Activated effector memory CD4-positive, alpha-beta T cell treated with Interleukin-2 at 50 U/mL for 16 hours (primary cell): ENCODE measurements around the gene NDRG4.

Experiments used
- DNase-seq: peaks from one replicate; pipeline ENCODE4 v3.0.0-alpha.2; 2020

The NDRG4 gene

GRCh38 chr16:58497468-58497867, 2.5 kb upstream of the NDRG4 start:
- no peak for DNase-seq

DNA sequence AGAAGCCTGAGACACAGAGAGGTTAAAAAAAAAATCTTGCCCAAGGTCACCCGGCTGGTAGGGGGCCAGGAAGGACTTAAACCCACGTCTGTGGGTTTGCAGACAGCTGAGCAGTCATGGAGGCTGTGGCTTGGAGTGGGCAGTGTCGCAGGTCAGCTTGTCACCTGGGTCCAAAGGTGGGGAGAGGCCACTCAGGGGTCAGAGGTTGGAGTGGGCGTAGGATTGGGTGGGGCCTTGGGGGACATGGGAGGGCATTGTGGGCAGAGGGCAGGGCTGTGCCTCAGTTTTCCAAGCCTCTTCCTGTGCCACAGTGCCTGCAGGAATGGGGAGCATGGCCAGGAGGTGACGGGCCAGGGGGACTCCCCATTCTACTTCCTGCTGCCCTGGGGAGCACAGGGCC, 2.0 kb upstream of the NDRG4 start:
- DNase-seq: no peak

DNA sequence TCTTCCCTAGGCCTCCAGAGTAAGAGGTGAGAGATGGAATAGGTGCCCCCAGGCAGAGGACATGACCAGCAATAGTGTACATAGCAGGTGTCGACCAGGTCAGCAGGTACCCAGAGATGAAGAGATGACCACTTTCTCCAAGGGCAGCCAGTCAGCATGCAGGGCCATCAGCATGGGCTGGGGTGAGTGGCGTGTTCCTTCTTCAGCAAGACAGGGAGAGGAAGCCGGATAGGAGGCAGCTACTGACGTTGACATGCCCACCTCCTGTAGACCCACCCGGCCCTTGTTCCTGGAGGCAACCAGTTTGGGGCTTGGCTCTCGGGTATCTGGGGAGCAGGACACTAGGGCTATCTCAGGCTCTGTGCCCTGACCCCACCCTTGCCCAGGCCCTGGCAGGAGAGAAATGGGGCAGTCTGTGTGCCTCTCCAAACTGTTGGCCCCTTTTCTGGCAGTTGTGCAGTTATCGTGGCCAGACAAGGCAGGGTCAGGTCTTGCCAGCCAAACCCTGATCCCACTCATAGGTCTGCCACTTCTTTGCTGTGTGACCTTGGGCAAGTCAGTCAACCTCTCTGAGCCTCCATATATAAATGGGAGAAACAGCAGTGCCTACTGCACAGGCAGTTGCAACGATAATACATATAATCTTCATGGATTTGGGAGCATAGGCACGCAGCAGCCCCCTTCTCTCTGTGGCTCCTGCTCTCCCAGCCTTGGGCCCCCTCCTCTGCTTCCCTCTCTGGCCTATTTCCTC, 1.4 kb upstream of the NDRG4 start:
- no peak for DNase-seq

GRCh38 chr16:58499092-58499511, 841 bp upstream of the NDRG4 start:
- DNase-seq: no peak

- DNase-seq: no peak
These were observed 693 bp downstream of the NDRG4 start for GRCh38 chr16:58500430-58501241.

GRCh38 chr16:58501242-58502131, 1.5 kb downstream of the NDRG4 start:
- no peak for DNase-seq

DNA sequence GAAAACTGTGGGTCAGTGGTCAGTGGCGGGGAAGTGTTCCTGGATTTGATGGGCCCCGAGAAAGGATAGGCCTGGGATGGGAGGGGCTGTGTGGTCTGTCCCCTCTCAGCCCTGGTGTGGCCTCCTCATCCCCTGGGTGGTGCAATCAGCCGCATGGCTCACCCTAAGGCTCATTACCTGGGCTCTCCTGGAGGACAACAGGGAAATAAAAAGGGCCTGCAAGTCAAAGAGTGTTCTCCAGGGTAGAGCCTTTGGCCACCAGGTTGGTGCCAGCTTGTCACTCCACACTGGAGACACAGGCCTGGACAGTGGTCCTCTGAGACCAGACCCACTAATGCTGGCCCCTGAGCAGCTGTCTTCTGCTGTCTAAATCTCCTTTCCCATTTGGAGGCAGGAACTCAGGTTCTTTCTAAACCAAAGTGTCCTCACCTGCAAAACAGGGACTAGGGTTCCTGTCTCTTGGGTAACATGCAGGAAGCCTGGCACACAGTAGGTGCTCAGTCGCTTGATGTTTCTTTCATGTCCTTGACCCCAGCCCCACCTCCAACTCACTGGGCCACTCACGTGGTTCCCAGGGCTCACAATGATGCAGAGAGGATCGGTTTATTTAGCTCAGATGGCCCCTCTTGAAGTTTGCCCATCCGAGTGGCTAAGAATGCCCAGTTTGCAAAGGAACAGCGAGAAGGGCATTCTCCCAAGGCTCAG, 2.4 kb downstream of the NDRG4 start:
- DNase-seq: no peak

GRCh38 chr16:58503166-58503862, 3.4 kb downstream of the NDRG4 start:
- no peak for DNase-seq

- no peak for DNase-seq
These were observed 4.1 kb downstream of the NDRG4 start for GRCh38 chr16:58503863-58504688.

DNA sequence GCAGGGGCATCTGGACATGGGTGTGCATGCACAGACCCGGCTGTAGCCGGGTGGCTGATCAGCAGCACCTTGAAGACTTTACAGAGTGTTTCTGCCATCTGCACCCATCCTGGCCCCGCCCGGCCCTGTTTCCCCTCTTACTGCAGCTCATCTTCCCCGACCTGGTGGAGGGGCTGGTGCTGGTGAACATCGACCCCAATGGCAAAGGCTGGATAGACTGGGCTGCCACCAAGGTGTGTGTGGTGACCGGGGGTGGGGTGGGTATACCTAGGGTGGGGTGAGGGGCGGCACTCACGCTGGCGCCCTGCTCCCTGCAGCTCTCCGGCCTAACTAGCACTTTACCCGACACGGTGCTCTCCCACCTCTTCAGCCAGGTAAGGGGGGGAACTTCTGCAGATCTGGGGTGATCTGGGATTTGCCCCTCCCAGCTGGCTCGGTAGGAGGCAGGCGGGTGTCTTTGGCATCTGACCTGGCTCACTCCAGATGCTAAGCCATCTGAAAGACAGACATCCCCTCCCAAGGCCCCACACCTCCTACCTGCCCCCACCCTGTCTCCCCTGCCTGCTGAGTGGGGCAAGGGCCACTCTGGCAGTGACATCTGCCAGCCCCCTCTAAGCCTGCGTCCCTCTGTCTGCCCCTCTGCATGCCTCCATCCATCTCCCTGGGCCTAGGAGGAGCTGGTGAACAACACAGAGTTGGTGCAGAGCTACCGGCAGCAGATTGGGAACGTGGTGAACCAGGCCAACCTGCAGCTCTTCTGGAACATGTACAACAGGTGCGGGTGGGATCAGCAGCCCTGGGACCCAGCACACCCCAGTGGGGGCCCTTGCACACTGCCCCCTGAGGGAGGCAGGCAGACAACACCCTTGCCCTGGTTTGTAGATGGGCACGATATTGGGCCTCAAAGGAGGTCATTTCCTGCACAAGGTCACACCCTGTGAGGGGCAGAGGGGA, 6.6 kb downstream of the NDRG4 start:
- DNase-seq: no peak

DNA sequence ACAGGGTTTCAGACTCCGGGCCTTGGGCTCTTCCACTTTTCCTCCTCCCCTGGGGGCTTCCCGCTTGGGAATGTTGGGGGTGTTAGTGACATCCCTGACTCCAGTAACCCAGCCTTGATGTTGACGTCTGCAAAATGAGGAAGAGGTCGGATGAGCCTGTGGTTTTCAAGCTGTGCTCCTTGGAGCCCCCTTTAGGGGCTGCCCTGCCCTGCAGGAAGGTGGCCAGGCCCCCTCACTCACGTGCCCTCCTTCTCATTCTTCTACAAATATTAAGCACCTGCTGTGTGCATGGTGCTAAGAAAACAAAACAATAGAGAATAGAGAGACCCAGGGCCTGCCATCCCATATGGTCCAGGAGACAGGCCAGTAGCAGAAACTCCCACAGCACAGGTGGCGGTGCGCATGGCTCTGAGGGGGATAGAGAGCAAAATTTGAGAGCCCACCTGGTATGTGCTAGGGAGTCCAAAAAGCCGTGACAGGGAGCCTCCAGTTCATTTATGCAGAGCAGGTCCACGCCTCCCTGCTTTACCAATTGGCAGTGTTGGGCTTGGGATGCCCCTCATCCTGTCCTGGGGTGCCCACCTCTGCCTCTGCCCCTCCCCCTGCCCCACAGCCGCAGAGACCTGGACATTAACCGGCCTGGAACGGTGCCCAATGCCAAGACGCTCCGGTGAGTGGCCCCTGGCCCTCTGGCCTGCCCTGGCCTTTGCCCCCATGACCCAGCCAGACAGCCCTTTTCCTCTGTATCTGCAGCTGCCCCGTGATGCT, 7.4 kb downstream of the NDRG4 start:
- DNase-seq: no peak

DNA sequence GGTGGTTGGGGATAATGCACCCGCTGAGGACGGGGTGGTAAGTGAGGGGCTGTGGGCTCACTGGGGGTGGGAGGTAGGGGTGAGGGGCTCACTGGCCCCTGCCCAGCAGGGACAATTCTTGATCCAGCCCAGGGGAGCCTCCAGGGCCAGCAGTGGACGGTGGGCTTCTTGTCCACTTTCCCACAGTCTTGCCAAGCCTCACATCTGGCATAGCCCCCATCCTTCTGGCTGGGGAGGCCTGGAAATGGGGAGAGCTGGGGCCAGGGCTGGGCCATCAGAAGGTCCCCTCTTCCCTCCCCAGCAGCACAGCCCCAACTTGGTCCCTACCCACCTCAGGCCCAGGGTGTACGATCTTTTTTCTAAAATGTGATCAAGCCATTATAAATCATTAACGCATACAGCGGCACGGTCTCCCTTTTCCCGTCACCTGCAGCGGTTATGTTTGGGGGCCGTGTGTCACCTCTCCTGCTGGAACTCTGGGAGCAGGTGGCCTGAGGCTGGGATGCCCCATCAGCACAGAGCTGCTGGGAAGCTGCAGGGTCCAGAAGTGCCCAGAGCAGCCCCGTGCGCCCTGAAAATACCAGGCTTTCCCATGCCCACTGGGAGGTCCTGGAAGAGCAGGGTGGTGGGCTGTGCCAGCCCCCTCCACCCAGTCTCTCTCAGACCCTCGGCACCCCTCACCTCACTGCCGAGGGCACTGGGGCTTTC, 8.2 kb downstream of the NDRG4 start:
- DNase-seq: no peak

- no peak for DNase-seq
These were observed 8.8 kb downstream of the NDRG4 start for GRCh38 chr16:58508671-58509251.

DNA sequence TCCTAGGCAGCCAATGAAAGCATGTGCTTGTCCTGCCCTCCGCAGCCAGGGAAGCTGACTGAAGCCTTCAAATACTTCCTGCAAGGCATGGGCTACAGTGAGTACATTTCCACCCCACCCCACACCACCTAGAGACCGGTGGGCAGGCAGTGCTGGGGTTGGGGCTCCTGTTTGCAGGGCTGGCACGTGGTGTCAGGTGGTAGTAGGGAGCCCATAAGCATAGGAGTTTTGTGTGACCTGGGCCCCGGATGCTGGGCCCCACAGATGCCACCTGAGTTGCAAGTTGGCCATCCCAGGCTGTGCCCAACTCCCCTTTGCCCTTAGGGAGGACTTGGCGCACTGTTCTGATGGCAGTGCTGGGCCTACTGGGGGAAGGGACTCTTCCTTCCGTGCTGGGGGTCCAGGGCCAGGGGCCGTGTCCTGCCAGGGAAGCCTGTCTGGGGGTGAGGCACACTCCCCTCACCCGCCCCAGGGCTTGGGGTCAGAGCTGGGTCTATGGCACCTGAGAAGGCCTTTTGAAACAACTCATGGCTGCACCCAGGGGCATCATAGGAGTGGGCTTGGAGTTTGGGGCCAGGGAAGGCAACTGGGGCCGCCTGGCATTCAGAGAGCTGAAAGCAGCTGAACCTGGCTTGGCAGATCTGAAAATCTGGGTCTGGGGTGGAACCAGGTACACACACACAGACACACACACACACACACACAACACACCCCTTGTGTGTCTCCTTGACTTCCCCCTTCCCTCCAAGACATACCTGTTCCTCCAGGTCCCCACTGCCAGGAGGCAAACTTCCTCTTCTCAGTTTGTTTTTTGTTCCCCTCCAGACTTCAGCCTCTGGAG, 9.5 kb downstream of the NDRG4 start:
- no peak for DNase-seq

- no peak for DNase-seq
These were observed 10.3 kb downstream of the NDRG4 start for GRCh38 chr16:58510097-58510775.
